Cardiac muscle cell (in vitro differentiated cells and primary cell): ENCODE data around the gene CSNK1G3. TPM values are rescaled to one million over a fixed set of nuclear protein-coding genes. Genes with fewer than 3 reads are reported as not detected.

Source experiments
- DNase-seq, 2 donors: peaks; one replicate each; pipeline versions ENCODE4 v3.0.0 to v3.0.0-alpha.2; 2010 to 2017; ENCODE audit warnings: low read depth in 1 of 2, low spot score in 1 of 2
- H3K27ac ChIP-seq: fragments of 200-600 bp; sonication (generic); 2 replicates; pipeline ENCODE4 v1.5.1; 2016
- H3K27me3 ChIP-seq: fragments of 200-600 bp; sonication (generic); 2 replicates; pipeline ENCODE4 v1.6.0; 2016; ENCODE audit warnings: control low read depth
- H3K36me3 ChIP-seq: fragments of 200-600 bp; sonication (generic); 2 replicates; pipeline ENCODE4 v1.5.1; 2016; ENCODE audit warnings: control low read depth
- H3K4me1 ChIP-seq: fragments of 200-600 bp; sonication (generic); 2 replicates; pipeline ENCODE4 v1.8.1; 2017; ENCODE audit warnings: low read depth, mild to moderate bottlenecking, mixed run types
- H3K4me3 ChIP-seq: fragments of 200-600 bp; sonication (generic); 2 replicates; pipeline ENCODE4 v1.5.1; 2016; ENCODE audit warnings: mild to moderate bottlenecking
- H3K9me3 ChIP-seq: fragments of 200-600 bp; sonication (generic); 2 replicates; pipeline ENCODE4 v1.5.1; 2017; ENCODE audit warnings: low read depth, mild to moderate bottlenecking, control low read depth
- CTCF ChIP-seq: IDR thresholded peaks from 2 replicates; pipeline ENCODE4 v1.5.1; 2012; ENCODE audit warnings: low read depth, mild to moderate bottlenecking, low read length
- polyA plus RNA-seq: library from polyadenylated mRNA; unstranded; fragments of >200 nt; fragmentation: Nextera tagmentation; extraction: Ambion mirVana; gene quantifications from 2 replicates; pipeline ENCODE4 v1.2.1, GENCODE V29; 2016
- total RNA-seq: library from RNA; depleted of rRNA; stranded (reverse); fragments of >200 nt; gene quantifications from 2 replicates; pipeline ENCODE4 v1.2.3, GENCODE V29; 2016

Gene CSNK1G3
- total and polyA plus RNA-seq, 2 experiments from 2014 or later: 22.1 to 33.4 TPM

- H3K9me3 ChIP-seq: no peaks in the 10 kb centered on the region
Observed at GRCh38 chr5:123639244-123639643, 127.3 kb downstream of the CSNK1G3 start.

GRCh38 chr5:123645024-123645603 lies 133.1 kb downstream of the CSNK1G3 start:
- H3K9me3 ChIP-seq: no peaks in the 10 kb centered on the region
- H3K27me3 ChIP-seq: no peaks in the 10 kb centered on the region
- TF ChIP-seq CTCF: no peak
- H3K4me1 ChIP-seq: no peaks in the 10 kb centered on the region
- H3K4me3 ChIP-seq: no peak overlapping the region
- no peak overlapping the region for H3K27ac ChIP-seq
- H3K36me3 ChIP-seq: no peaks in the 10 kb centered on the region
- DNase-seq: no peak

More at GRCh38 chr5:123639244-123639643, 127.3 kb downstream of the CSNK1G3 start:
- TF ChIP-seq CTCF: no peak
- no peak overlapping the region for H3K4me3 ChIP-seq
- H3K36me3 ChIP-seq: no peaks in the 10 kb centered on the region
- H3K27ac ChIP-seq: no peak overlapping the region
- no peaks in the 10 kb centered on the region for H3K27me3 ChIP-seq
- no peaks in the 10 kb centered on the region for H3K4me1 ChIP-seq
- no peak for DNase-seq

GRCh38 chr5:123647066-123647465 lies 135.1 kb downstream of the CSNK1G3 start:
- Histone ChIP-seq H3K9me3 (no peaks in the 10 kb centered on the region), H3K4me3 (no peak overlapping the region), H3K36me3 (no peaks in the 10 kb centered on the region), H3K4me1 (no peaks in the 10 kb centered on the region), H3K27ac (no peak overlapping the region), H3K27me3 (no peaks in the 10 kb centered on the region)
- TF ChIP-seq CTCF: no peak
- DNase-seq: no peak

GRCh38 chr5:123651234-123651633 lies 139.3 kb downstream of the CSNK1G3 start:
- DNase-seq: no peak
- no peak overlapping the region for H3K27ac ChIP-seq
- no peak for TF ChIP-seq CTCF

GRCh38 chr5:123659011-123659410 lies 147.0 kb downstream of the CSNK1G3 start:
- H3K27me3 ChIP-seq: no peaks in the 10 kb centered on the region
- H3K4me3 ChIP-seq: no peak overlapping the region
- TF ChIP-seq CTCF: no peak
- H3K36me3 ChIP-seq: no peaks in the 10 kb centered on the region
- DNase-seq: no peak
- H3K4me1 ChIP-seq: no peaks in the 10 kb centered on the region
- H3K9me3 ChIP-seq: no peaks in the 10 kb centered on the region
- no peak overlapping the region for H3K27ac ChIP-seq

More at GRCh38 chr5:123651234-123651633, 139.3 kb downstream of the CSNK1G3 start:
- no peak overlapping the region for H3K4me3 ChIP-seq
- H3K36me3 ChIP-seq: no peaks in the 10 kb centered on the region
- no peaks in the 10 kb centered on the region for H3K27me3 ChIP-seq
- H3K9me3 ChIP-seq: no peaks in the 10 kb centered on the region
- no peaks in the 10 kb centered on the region for H3K4me1 ChIP-seq

GRCh38 chr5:123659495-123659894 lies 147.5 kb downstream of the CSNK1G3 start:
- Histone ChIP-seq H3K4me3 (no peak overlapping the region), H3K9me3 (no peaks in the 10 kb centered on the region), H3K27ac (no peak overlapping the region), H3K4me1 (no peaks in the 10 kb centered on the region), H3K27me3 (no peaks in the 10 kb centered on the region), H3K36me3 (no peaks in the 10 kb centered on the region)
- no peak for DNase-seq
- TF ChIP-seq CTCF: no peak
